Peyer's patch (tissue), 4 donors: ENCODE measurements around the gene ANKRD11. TPM values are rescaled to one million over a fixed set of nuclear protein-coding genes. Genes with fewer than 3 reads are reported as not detected.
A peak's percentile ranks its signal among the peaks of the same experiment; 100 is the strongest.
"Not testable (repeated sequence)": the region's sequence is repeated elsewhere in the genome, so short reads cannot be mapped to it uniquely, and the experiment has no call there.

ENCODE experiments used
- DNase-seq, 3 donors: peaks; one replicate each; pipeline ENCODE4 v3.0.0-alpha.2; 2017 to 2019
- H3K27ac ChIP-seq, 4 donors: fragments of 200-600 bp; sonication (generic); one replicate each; pipeline ENCODE4 v1.5.1; 2016 to 2019
- H3K27me3 ChIP-seq, 2 donors: fragments of 200-600 bp; sonication (generic); one replicate each; pipeline ENCODE4 v1.5.1; 2019
- H3K36me3 ChIP-seq, 3 donors: fragments of 200-600 bp; sonication (generic); one replicate each; pipeline ENCODE4 v1.5.1; 2016 to 2019
- H3K4me1 ChIP-seq, 4 donors: fragments of 200-600 bp; sonication (generic); one replicate each; pipeline ENCODE4 v1.5.1; 2016 to 2019
- H3K4me3 ChIP-seq, 4 donors: fragments of 200-600 bp; sonication (generic); 1 replicate in 3 of 4; 2 replicates in 1 of 4; pipeline ENCODE4 v1.5.1; 2016 to 2019; ENCODE audit warnings: mild to moderate bottlenecking in 1 of 4
- H3K9me3 ChIP-seq, 4 donors: fragments of 200-600 bp; sonication (generic); one replicate each; pipeline ENCODE4 v1.5.1; 2016 to 2019; ENCODE audit warnings: mild to moderate bottlenecking in 1 of 4
- CTCF ChIP-seq, 6 experiments: fragments of 450-650 bp in 4 of 6; fragments of 200-600 bp in 2 of 6; sonication (generic) in 1 of 6; IDR thresholded peaks; one replicate each; pipeline ENCODE4 v1.5.1; 2017 to 2019; ENCODE audit warnings: antibody characterized with exemption in 6 of 6, mild to moderate bottlenecking in 3 of 6, moderate library complexity in 1 of 6
- POLR2A ChIP-seq, 2 donors: fragments of 450-650 bp; IDR thresholded peaks; one replicate each; pipeline ENCODE4 v1.5.1; 2017; ENCODE audit warnings: antibody characterized with exemption in 2 of 2, mild to moderate bottlenecking in 2 of 2, moderate library complexity in 2 of 2
- total RNA-seq, 4 donors: library from RNA; depleted of rRNA; stranded (reverse); fragments of >200 nt; gene quantifications; one replicate each; pipeline ENCODE4 v1.1.0, GENCODE V29; 2016

The ANKRD11 gene
- total RNA-seq, 4 donors from 2014 or later = 177 to 227 (median 211) TPM

- Histone ChIP-seq H3K27me3 (no peaks in the 10 kb centered on the region), H3K36me3 (no peaks in the 10 kb centered on the region), H3K4me1 (peaks cover 6 to 14% (median 9%) of the 10 kb centered on the region in 4 donors), H3K4me3 (peak overlapping the region in 2 of 4 donors; percentile 60 to 86), H3K27ac (peak overlapping the region in 2 of 4 donors; percentile 63 to 68), H3K9me3 (peaks cover 0 to 5% (median 0%) of the 10 kb centered on the region in 4 donors)
- no peak for TF ChIP-seq POLR2A (IDR thresholded peaks at IDR 0.05)
- TF ChIP-seq CTCF (IDR thresholded peaks at IDR 0.05) = no peak
- no peak for DNase-seq
Observed at GRCh38 chr16:89246383-89246902, 243.9 kb downstream of the ANKRD11 start.

DNA sequence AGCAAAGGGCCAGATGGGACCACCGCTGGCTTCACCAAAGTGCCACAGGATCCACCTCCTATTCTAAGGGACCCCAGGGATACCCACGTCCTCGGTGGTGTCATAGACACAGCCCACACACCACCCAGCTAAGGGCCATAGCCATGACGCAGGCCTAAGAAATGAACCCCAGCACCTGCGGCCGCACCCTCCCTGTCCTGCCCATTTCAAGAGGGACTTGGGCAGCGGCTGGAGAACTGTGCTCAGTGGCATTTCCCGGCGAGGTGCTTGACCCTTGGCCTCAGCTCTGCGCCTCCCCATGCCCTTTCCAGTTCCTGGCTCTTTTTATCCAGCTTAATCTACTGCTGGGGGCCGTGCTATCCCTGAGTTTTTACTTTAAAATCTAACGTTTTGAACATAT is 245.6 kb downstream of the ANKRD11 start:
- no peaks in the 10 kb centered on the region for H3K36me3 ChIP-seq
- H3K27ac ChIP-seq = no peak overlapping the region
- TF ChIP-seq CTCF (IDR thresholded peaks at IDR 0.05) (no peak), POLR2A (IDR thresholded peaks at IDR 0.05) (no peak)
- no peak overlapping the region for H3K4me3 ChIP-seq
- peaks cover 0 to 5% (median 0%) of the 10 kb centered on the region in 4 donors for H3K9me3 ChIP-seq
- H3K4me1 ChIP-seq = peaks cover 6 to 19% (median 9%) of the 10 kb centered on the region in 4 donors
- DNase-seq = no peak
- H3K27me3 ChIP-seq = no peaks in the 10 kb centered on the region

GRCh38 chr16:89244264-89244663 is 246.1 kb downstream of the ANKRD11 start:
- H3K9me3 ChIP-seq, H3K36me3 ChIP-seq, H3K4me3 ChIP-seq, H3K27ac ChIP-seq, H3K27me3 ChIP-seq, DNase-seq: not testable (repeated sequence)
- peaks cover 6 to 19% (median 9%) of the 10 kb centered on the region in 4 donors for H3K4me1 ChIP-seq

GRCh38 chr16:89243664-89244063 is 246.7 kb downstream of the ANKRD11 start:
- TF ChIP-seq POLR2A (IDR thresholded peaks at IDR 0.05) = no peak
- TF ChIP-seq CTCF (IDR thresholded peaks at IDR 0.05) = no peak
- no peak overlapping the region for H3K4me3 ChIP-seq
- peaks cover 6 to 19% (median 9%) of the 10 kb centered on the region in 4 donors for H3K4me1 ChIP-seq
- DNase-seq = no peak
- peaks cover 0 to 5% (median 0%) of the 10 kb centered on the region in 4 donors for H3K9me3 ChIP-seq
- no peak overlapping the region for H3K27ac ChIP-seq
- H3K27me3 ChIP-seq = no peaks in the 10 kb centered on the region
- no peaks in the 10 kb centered on the region for H3K36me3 ChIP-seq

GRCh38 chr16:89242795-89243200 is 247.6 kb downstream of the ANKRD11 start:
- no peak for DNase-seq
- TF ChIP-seq CTCF (IDR thresholded peaks at IDR 0.05) (no peak), POLR2A (IDR thresholded peaks at IDR 0.05) (no peak)

GRCh38 chr16:89241187-89242007 is 249.0 kb downstream of the ANKRD11 start:
- peak overlapping the region; percentile 88 to 98 (median 93) for H3K27ac ChIP-seq
- TF ChIP-seq CTCF (IDR thresholded peaks at IDR 0.05) (no peak), POLR2A (IDR thresholded peaks at IDR 0.05) (peak; percentile 77)
- peak overlapping the region; percentile 47 to 93 (median 64) for H3K4me3 ChIP-seq
- no peaks in the 10 kb centered on the region for H3K9me3 ChIP-seq
- DNase-seq = peak; percentile 70 to 85 (median 80)
- no peaks in the 10 kb centered on the region for H3K36me3 ChIP-seq
- peaks cover 0 to 5% (median 2%) of the 10 kb centered on the region in 4 donors for H3K4me1 ChIP-seq
- no peaks in the 10 kb centered on the region for H3K27me3 ChIP-seq

More at GRCh38 chr16:89242795-89243200, 247.6 kb downstream of the ANKRD11 start:
- Histone ChIP-seq H3K4me1 (peaks cover 6 to 14% (median 9%) of the 10 kb centered on the region in 4 donors), H3K9me3 (peaks cover 0 to 5% (median 0%) of the 10 kb centered on the region in 4 donors), H3K27me3 (no peaks in the 10 kb centered on the region), H3K27ac (no peak overlapping the region), H3K36me3 (no peaks in the 10 kb centered on the region), H3K4me3 (no peak overlapping the region)
